ENCODE data around the gene FOCAD.

Gene FOCAD

GRCh38 chr9:20870115-20870514 is 186.1 kb downstream of the FOCAD start:
- H3K4me3 ChIP-seq (ENCODE audit: low read depth, low read length): no peak overlapping the region

GRCh38 chr9:20872340-20872977 is 188.4 kb downstream of the FOCAD start:
- H3K4me3 ChIP-seq (ENCODE audit: low read depth, low read length): no peak overlapping the region

GRCh38 chr9:20873240-20873865 is 189.3 kb downstream of the FOCAD start:
- no peak overlapping the region for H3K4me3 ChIP-seq (ENCODE audit: low read depth, low read length)

- H3K4me3 ChIP-seq (ENCODE audit: low read depth, low read length): no peak overlapping the region
Observed at GRCh38 chr9:20880271-20880670, 196.2 kb downstream of the FOCAD start.

GRCh38 chr9:20880675-20881074 is 196.6 kb downstream of the FOCAD start:
- H3K4me3 ChIP-seq (ENCODE audit: low read depth, low read length): no peak overlapping the region

- no peak overlapping the region for H3K4me3 ChIP-seq (ENCODE audit: low read depth, low read length)
Observed at GRCh38 chr9:20884985-20885593, 201.0 kb downstream of the FOCAD start.

GRCh38 chr9:20898885-20899554 is 215.0 kb downstream of the FOCAD start:
- no peak overlapping the region for H3K4me3 ChIP-seq (ENCODE audit: low read depth, low read length)

- no peak overlapping the region for H3K4me3 ChIP-seq (ENCODE audit: low read depth, low read length)
Observed at GRCh38 chr9:20903212-20903611, 219.2 kb downstream of the FOCAD start.

GRCh38 chr9:20904995-20905394 is 220.9 kb downstream of the FOCAD start:
- no peak overlapping the region for H3K4me3 ChIP-seq (ENCODE audit: low read depth, low read length)

GRCh38 chr9:20906326-20906725 is 222.3 kb downstream of the FOCAD start:
- no peak overlapping the region for H3K4me3 ChIP-seq (ENCODE audit: low read depth, low read length)

GRCh38 chr9:20908461-20908860 is 224.4 kb downstream of the FOCAD start:
- no peak overlapping the region for H3K4me3 ChIP-seq (ENCODE audit: low read depth, low read length)

GRCh38 chr9:20914556-20914955 is 230.5 kb downstream of the FOCAD start:
- no peak overlapping the region for H3K4me3 ChIP-seq (ENCODE audit: low read depth, low read length)

GRCh38 chr9:20921362-20921761 is 237.3 kb downstream of the FOCAD start:
- no peak overlapping the region for H3K4me3 ChIP-seq (ENCODE audit: low read depth, low read length)

- no peak overlapping the region for H3K4me3 ChIP-seq (ENCODE audit: low read depth, low read length)
Observed at GRCh38 chr9:20925256-20926045, 241.4 kb downstream of the FOCAD start.

- no peak overlapping the region for H3K4me3 ChIP-seq (ENCODE audit: low read depth, low read length)
Observed at GRCh38 chr9:20929276-20929675, 245.2 kb downstream of the FOCAD start.

- H3K4me3 ChIP-seq (ENCODE audit: low read depth, low read length): no peak overlapping the region
Observed at GRCh38 chr9:20930836-20931235, 246.8 kb downstream of the FOCAD start.

- H3K4me3 ChIP-seq (ENCODE audit: low read depth, low read length): no peak overlapping the region
Observed at GRCh38 chr9:20940447-20941173, 256.6 kb downstream of the FOCAD start.

GRCh38 chr9:20941174-20941690 is 257.2 kb downstream of the FOCAD start:
- H3K4me3 ChIP-seq (ENCODE audit: low read depth, low read length): no peak overlapping the region

- H3K4me3 ChIP-seq (ENCODE audit: low read depth, low read length): no peak overlapping the region
Observed at GRCh38 chr9:20944507-20944906, 260.4 kb downstream of the FOCAD start.

- H3K4me3 ChIP-seq (ENCODE audit: low read depth, low read length): no peak overlapping the region
Observed at GRCh38 chr9:20945269-20945668, 261.2 kb downstream of the FOCAD start.

Data from iPS-11a (cell line).